GM23338 (cell line): ENCODE data around the gene AP1G1. TPM values are rescaled to one million over a fixed set of nuclear protein-coding genes. Genes with fewer than 3 reads are reported as not detected.

Source experiments
- ATAC-seq: fragments of 200-7000 bp; cut with Tn5 transposase; 3 replicates; pipeline ENCODE4 v1.9.1; 2020
- DNase-seq: peaks from one replicate; pipeline ENCODE4 v3.0.0-alpha.2; 2015; ENCODE audit warnings: low spot score
- H2AFZ ChIP-seq: fragments of 200-600 bp; sonication (generic); 2 replicates; pipeline ENCODE4 v1.8.0; 2016; ENCODE audit warnings: antibody characterized with exemption, mild to moderate bottlenecking, moderate library complexity
- H3F3A ChIP-seq: fragments of 200-600 bp; sonication (generic); replicated peaks from 2 replicates; pipeline ENCODE4 v1.8.0; 2017; ENCODE audit warnings: antibody characterized with exemption, mixed run types, low read depth
- H3K27ac ChIP-seq: fragments of 200-600 bp; sonication (generic); 2 replicates; pipeline ENCODE4 v1.6.1; 2016; ENCODE audit warnings: low read depth
- H3K27me3 ChIP-seq: fragments of 200-600 bp; sonication (generic); 2 replicates; pipeline ENCODE4 v1.8.0; 2016; ENCODE audit warnings: mild to moderate bottlenecking, mixed run types, moderate library complexity; ENCODE audit not compliant: insufficient read depth
- H3K36me3 ChIP-seq: fragments of 200-600 bp; sonication (generic); 2 replicates; pipeline ENCODE4 v1.8.0; 2016; ENCODE audit warnings: mild to moderate bottlenecking; ENCODE audit not compliant: insufficient read depth
- H3K4me1 ChIP-seq: fragments of 200-600 bp; sonication (generic); 2 replicates; pipeline ENCODE4 v1.8.0; 2016; ENCODE audit warnings: mild to moderate bottlenecking, moderate library complexity; ENCODE audit not compliant: insufficient read depth
- H3K4me2 ChIP-seq: fragments of 200-600 bp; sonication (generic); 2 replicates; pipeline ENCODE4 v1.7.1; 2017; ENCODE audit warnings: mixed run types
- H3K4me3 ChIP-seq: fragments of 200-600 bp; sonication (generic); 2 replicates; pipeline ENCODE4 v1.6.1; 2016; ENCODE audit warnings: mixed run types
- H3K79me2 ChIP-seq: fragments of 200-600 bp; sonication (generic); replicated peaks from 2 replicates; pipeline ENCODE4 v1.8.0; 2017; ENCODE audit warnings: mild to moderate bottlenecking; ENCODE audit not compliant: insufficient read depth
- H3K9me2 ChIP-seq: fragments of 200-600 bp; sonication (generic); 2 replicates; pipeline ENCODE4 v1.8.0; 2017; ENCODE audit not compliant: insufficient read depth
- H4K20me1 ChIP-seq: fragments of 200-600 bp; sonication (generic); replicated peaks from 2 replicates; pipeline ENCODE4 v1.8.0; 2017; ENCODE audit warnings: mild to moderate bottlenecking; ENCODE audit not compliant: insufficient read depth
- H3K27ac Mint-ChIP-seq: 2 replicates; pipeline ENCODE4 v1.8.0; 2020; ENCODE audit warnings: inconsistent platforms, mild to moderate bottlenecking, moderate library complexity, mixed read lengths
- H3K27me3 Mint-ChIP-seq: 3 replicates; pipeline ENCODE4 v1.8.0; 2022; ENCODE audit warnings: low read depth, mild to moderate bottlenecking, moderate library complexity, mixed read lengths, inconsistent platforms; ENCODE audit not compliant: insufficient read depth, poor library complexity
- H3K36me3 Mint-ChIP-seq: 3 replicates; pipeline ENCODE4 v1.8.0; 2021; ENCODE audit warnings: low read depth, mild to moderate bottlenecking, inconsistent platforms, moderate library complexity, mixed read lengths
- H3K4me1 Mint-ChIP-seq: 3 replicates; pipeline ENCODE4 v1.8.0; 2020; ENCODE audit warnings: mild to moderate bottlenecking, inconsistent platforms, mixed read lengths
- H3K4me3 Mint-ChIP-seq: 3 replicates; pipeline ENCODE4 v1.8.0; 2021; ENCODE audit warnings: moderate library complexity, mild to moderate bottlenecking, inconsistent platforms, mixed read lengths
- H3K9me3 Mint-ChIP-seq: 3 replicates; pipeline ENCODE4 v1.8.0; 2020; ENCODE audit warnings: moderate library complexity, mild to moderate bottlenecking, inconsistent platforms, mixed read lengths
- CREB1 ChIP-seq: fragments of 250-450 bp; sonication (Bioruptor Pico); IDR thresholded peaks from 2 replicates; pipeline ENCODE4 v1.5.0; 2020; ENCODE audit warnings: low read depth, mild to moderate bottlenecking, moderate library complexity
- CTCF ChIP-seq, 2 experiments: fragments of 200-600 bp in 1 of 2; sonication (generic) in 1 of 2; conservative IDR thresholded peaks; 2 replicates each; pipeline versions ENCODE4 v1.5.1 to v1.6.1; 2016 to 2017; ENCODE audit warnings: antibody characterized with exemption in 2 of 2, low read depth in 2 of 2, mild to moderate bottlenecking in 2 of 2, moderate library complexity in 1 of 2
- EZH2phosphoT487 ChIP-seq: fragments of 200-600 bp; sonication (generic); IDR thresholded peaks from one replicate; pipeline ENCODE4 v1.8.1; 2018; ENCODE audit warnings: antibody characterized with exemption; ENCODE audit not compliant: unreplicated experiment
- JUNB ChIP-seq: IDR thresholded peaks from one replicate; pipeline ENCODE4 v1.6.1; 2016; ENCODE audit warnings: antibody characterized with exemption; ENCODE audit not compliant: unreplicated experiment
- NANOG ChIP-seq: IDR thresholded peaks from 2 replicates; pipeline ENCODE4 v1.6.1; 2016; ENCODE audit warnings: antibody characterized with exemption, borderline replicate concordance
- POLR2AphosphoS5 ChIP-seq: IDR thresholded peaks from 2 replicates; pipeline ENCODE4 v1.6.1; 2016; ENCODE audit warnings: antibody characterized with exemption, low read depth
- STAT1 ChIP-seq: IDR thresholded peaks from one replicate; pipeline ENCODE4 v1.6.1; 2016; ENCODE audit warnings: antibody characterized with exemption; ENCODE audit not compliant: unreplicated experiment
- ZNF114 ChIP-seq: fragments of 250-450 bp; sonication (Bioruptor Pico); IDR thresholded peaks from 2 replicates; pipeline ENCODE4 v1.5.0; 2020; ENCODE audit warnings: mild to moderate bottlenecking, moderate library complexity
- ZNF331 ChIP-seq: fragments of 250-450 bp; sonication (Bioruptor Pico); IDR thresholded peaks from 2 replicates; pipeline ENCODE4 v1.5.0; 2020; ENCODE audit warnings: low read depth, mild to moderate bottlenecking, moderate library complexity
- ZNF462 ChIP-seq: fragments of 250-450 bp; sonication (Bioruptor Pico); IDR thresholded peaks from 2 replicates; pipeline ENCODE4 v1.5.0; 2020; ENCODE audit warnings: mild to moderate bottlenecking, moderate library complexity
- polyA plus RNA-seq: library from polyadenylated mRNA; unstranded; fragments of >200 nt; fragmentation: Nextera tagmentation; extraction: Ambion mirVana; gene quantifications from 2 replicates; pipeline ENCODE4 v1.2.1, GENCODE V29; 2016
- total RNA-seq: library from RNA; depleted of rRNA; stranded (reverse); fragments of >200 nt; shearing (Covaris generic); gene quantifications from 2 replicates; pipeline ENCODE4 v1.2.3, GENCODE V29; 2014

Gene AP1G1
- total and polyA plus RNA-seq, 2 experiments from 2014 or later, result 16.3 to 73.3 TPM

GRCh38 chr16:71855937-71856662, 47.5 kb upstream of the AP1G1 start:
- Mint-ChIP-seq H3K36me3 (peaks cover 25% of the 10 kb centered on the region), H3K27me3 (peaks cover 4% of the 10 kb centered on the region), H3K9me3 (no peaks in the 10 kb centered on the region), H3K4me3 (no peak overlapping the region), H3K27ac (no peak overlapping the region), H3K4me1 (peaks cover 2% of the 10 kb centered on the region; the same call in 2 of the 3 replicates)
- no peak for TF ChIP-seq STAT1
- TF ChIP-seq CTCF (conservative IDR thresholded peaks at IDR 0.05; ENCODE audit: low read depth in 2 of 2), result no peak
- TF ChIP-seq POLR2AphosphoS5, result no peak
- no peak for TF ChIP-seq ZNF331 (CRISPR knock-in tag)
- TF ChIP-seq JUNB, result no peak
- no peak for TF ChIP-seq NANOG
- TF ChIP-seq EZH2phosphoT487, result no peak
- TF ChIP-seq ZNF462 (CRISPR knock-in tag), result no peak
- TF ChIP-seq CREB1 (CRISPR knock-in tag), result no peak
- TF ChIP-seq ZNF114 (CRISPR knock-in tag), result no peak
- H4K20me1 ChIP-seq, result peaks cover 5% of the 10 kb centered on the region; the same call in 1 of the 2 replicates
- H3K79me2 ChIP-seq, result no peaks in the 10 kb centered on the region; the same call in 1 of the 2 replicates
- H3K36me3 ChIP-seq, result no peaks in the 10 kb centered on the region
- H3F3A ChIP-seq, result no peaks in the 10 kb centered on the region
- no peaks in the 10 kb centered on the region for H3K4me1 ChIP-seq
- H3K4me2 ChIP-seq, result no peak overlapping the region
- H3K27me3 ChIP-seq, result no peaks in the 10 kb centered on the region
- H3K9me2 ChIP-seq, result no peaks in the 10 kb centered on the region
- no peak for ATAC-seq
- H3K4me3 ChIP-seq, result no peak overlapping the region
- no peak overlapping the region for H2AFZ ChIP-seq
- H3K27ac ChIP-seq, result no peak overlapping the region
- no peak for DNase-seq
